SIG-M5 treated with dmso at 0.1 percent for 504 hours (cell line): ENCODE results near the gene TIE1.
A peak's percentile ranks its signal among the peaks of the same experiment; 100 is the strongest.
"Not testable (repeated sequence)": the region's sequence is repeated elsewhere in the genome, so short reads cannot be mapped to it uniquely, and the experiment has no call there.

Experiments used
- DNase-seq: peaks from one replicate; lab custom pipeline; 2025; ENCODE audit not compliant: unreplicated experiment; lab: John Stamatoyannopoulos, UW

Gene TIE1

DNA sequence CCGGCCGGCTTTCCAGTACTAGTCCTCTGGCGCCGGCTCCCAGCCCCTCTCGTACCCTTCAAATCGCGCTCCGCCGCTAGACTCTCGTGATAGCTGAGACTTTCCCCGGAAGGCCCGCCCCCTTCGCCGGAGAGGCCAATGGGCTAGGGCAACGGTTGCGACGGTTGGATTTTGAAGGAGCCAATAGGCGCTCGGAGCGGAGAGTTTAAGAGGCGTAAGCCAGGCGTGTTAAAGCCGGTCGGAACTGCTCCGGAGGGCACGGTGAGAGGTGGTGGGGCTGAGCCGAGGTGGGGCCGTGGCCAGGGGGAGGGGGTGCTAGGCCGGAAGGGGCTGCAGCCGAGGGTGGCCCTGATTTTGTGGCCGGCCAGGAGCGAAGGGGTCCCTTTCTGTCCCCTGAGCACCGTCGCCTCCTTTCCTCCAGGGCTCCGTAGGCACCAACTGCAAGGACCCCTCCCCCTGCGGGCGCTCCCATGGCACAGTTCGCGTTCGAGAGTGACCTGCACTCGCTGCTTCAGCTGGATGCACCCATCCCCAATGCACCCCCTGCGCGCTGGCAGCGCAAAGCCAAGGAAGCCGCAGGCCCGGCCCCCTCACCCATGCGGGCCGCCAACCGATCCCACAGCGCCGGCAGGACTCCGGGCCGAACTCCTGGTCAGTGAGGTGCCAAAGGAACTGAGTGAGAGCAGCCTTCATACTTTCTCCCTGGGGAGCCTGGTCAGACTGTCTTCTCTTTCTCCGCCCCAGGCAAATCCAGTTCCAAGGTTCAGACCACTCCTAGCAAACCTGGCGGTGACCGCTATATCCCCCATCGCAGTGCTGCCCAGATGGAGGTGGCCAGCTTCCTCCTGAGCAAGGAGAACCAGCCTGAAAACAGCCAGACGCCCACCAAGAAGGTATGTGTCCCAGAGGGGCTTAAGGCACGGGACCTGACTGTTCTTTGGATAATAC, 58.2 kb downstream of the TIE1 start, which contains the start of gene CDC20:
Gene CDC20 (plus strand): TSS at position 236 of the 948 bp plus-strand sequence. CDS start 235 bp downstream, at position 471.
- peak; percentile 97 for DNase-seq

DNA sequence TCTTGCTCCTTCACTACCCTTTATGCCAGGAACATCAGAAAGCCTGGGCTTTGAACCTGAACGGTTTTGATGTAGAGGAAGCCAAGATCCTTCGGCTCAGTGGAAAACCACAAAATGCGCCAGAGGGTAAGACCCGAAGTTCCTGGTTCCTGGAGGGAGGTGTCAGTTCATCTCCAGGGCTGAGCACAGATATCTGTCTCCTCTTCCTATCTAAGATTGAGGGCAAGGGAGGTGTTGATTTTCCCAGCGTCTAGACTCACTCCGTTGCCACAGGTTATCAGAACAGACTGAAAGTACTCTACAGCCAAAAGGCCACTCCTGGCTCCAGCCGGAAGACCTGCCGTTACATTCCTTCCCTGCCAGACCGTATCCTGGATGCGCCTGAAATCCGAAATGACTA, 58.9 kb downstream of the TIE1 start:
- no peak for DNase-seq

DNA sequence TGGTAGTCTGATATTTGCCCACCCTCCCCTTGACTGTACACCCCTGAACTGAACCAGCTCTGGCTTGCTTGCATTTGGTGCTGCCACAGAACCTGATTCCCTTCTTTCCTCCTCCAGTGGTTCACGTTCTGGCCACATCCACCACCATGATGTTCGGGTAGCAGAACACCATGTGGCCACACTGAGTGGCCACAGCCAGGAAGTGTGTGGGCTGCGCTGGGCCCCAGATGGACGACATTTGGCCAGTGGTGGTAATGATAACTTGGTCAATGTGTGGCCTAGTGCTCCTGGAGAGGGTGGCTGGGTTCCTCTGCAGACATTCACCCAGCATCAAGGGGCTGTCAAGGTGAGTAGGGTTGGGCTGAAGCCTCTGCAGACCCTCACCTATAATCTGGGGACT, 59.8 kb downstream of the TIE1 start:
- DNase-seq: no peak

DNA sequence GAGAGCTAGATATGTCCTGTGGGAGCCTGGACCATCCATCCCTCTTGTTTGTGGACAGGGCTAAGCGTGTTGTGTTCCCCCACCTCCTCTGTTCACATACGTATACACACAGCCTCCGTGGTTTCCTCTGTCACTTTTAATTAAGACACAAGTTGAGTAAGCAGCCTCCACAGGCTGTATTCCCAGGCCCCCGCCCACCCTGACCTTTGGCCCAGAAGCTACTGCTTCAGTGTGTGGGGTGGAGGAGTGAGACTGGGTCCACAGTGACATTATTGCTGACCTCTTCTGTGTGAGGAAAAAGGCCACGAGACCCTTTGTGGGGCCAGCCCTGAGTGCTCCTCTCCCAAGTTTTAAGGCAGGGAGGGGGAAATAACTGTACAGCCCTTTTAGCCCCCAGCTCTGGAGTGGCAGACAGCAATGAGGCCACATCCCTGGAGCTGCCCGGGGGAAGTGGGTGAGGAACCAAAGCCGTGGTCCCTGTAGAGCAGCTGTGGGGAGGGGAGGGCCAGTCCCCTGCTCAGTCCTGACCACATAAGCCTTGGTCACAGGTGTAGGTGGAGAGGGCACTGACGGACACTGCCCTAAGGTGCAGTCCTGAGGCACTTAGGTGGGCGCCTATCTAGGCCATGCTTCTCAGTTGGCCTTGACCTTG, 62.6 kb downstream of the TIE1 start:
- no peak for DNase-seq

DNA sequence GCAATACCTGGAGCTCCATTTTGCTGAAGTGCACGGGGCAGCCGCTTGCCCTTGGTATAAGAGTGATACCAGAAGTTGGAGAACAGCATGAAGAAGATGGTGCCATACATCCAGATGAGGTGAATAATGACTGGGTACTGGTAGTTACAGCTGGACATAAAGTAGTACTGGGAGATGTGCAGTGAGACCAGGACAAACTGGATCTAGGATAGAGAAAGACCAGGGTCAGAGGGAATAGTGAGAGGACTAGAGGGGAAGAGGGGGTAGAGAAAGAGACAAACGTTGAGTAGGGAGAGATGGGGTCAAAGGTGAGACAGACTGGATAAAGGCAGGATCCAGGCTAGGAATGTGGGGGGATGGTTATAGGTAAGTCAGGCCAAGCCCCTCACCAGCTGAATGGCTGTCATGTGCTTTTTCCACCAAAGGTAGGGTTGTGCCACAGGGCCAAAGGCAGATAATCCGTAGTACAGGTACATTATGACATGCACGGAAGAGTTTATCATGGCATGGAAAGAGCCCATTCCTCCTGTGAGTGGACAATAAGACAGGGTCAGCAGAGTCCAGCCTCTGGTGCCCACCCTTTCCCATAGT, 63.2 kb downstream of the TIE1 start:
- DNase-seq: no peak

DNA sequence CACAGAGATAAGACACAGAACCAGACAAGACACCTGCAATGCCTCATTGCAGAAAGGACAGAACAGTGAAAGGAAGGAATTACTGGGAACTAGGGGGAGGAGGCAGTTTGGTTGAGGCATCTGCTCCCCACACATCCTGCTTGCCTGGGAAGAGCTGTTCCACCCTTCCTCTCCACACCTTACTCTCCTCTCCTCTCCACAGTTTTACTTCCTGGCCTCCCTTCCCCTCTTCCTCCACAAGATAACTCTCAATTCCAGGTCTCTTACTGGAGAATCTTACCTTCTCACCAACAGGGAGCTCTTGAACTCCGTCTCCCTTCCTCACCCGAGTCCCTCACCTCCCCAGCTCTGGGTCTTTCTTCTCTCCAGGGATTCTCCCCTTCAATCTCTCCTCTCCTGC, 64.9 kb downstream of the TIE1 start:
- no peak for DNase-seq

DNA sequence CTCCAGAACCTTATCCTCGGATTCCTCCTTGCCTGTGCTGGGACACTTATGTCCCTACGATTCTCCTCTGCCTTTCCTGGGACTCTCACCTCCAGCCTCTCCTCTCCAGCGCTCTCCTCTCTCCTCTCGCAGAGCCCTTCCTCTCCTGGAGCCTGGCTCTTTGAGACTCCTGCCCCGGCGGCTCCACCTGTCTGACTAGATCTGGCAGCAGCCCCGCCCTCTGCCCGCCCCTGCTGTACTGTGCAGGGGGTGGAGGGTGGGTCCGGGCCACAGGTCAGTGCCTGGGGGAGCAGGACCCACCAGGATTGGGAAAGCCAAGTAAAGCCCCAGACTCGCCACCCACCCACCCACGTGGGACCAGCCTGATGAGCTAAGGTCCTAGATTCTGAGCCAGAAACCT, 65.4 kb downstream of the TIE1 start:
- no peak for DNase-seq

DNA sequence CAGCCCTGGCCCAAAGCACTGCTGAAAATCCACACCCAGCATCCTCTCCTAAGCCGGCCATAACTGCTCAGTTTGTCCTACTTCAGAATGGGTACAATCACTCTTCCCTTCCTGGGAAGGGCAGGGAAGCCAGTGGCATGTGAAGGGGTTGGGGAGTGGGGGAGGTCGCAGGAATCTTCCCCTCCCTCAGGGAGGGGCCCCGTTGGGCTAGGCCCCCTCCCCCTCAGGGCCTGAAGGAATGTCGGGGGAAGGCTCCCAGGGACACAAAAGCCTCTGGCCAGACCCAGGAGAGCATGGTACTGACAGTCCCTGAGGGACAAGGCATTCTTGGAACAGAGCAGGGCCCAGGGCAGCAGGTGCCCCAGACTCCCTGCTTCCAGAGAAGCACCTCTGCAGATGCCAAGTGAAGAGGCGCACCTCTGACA, 65.8 kb downstream of the TIE1 start:
- no peak for DNase-seq

DNA sequence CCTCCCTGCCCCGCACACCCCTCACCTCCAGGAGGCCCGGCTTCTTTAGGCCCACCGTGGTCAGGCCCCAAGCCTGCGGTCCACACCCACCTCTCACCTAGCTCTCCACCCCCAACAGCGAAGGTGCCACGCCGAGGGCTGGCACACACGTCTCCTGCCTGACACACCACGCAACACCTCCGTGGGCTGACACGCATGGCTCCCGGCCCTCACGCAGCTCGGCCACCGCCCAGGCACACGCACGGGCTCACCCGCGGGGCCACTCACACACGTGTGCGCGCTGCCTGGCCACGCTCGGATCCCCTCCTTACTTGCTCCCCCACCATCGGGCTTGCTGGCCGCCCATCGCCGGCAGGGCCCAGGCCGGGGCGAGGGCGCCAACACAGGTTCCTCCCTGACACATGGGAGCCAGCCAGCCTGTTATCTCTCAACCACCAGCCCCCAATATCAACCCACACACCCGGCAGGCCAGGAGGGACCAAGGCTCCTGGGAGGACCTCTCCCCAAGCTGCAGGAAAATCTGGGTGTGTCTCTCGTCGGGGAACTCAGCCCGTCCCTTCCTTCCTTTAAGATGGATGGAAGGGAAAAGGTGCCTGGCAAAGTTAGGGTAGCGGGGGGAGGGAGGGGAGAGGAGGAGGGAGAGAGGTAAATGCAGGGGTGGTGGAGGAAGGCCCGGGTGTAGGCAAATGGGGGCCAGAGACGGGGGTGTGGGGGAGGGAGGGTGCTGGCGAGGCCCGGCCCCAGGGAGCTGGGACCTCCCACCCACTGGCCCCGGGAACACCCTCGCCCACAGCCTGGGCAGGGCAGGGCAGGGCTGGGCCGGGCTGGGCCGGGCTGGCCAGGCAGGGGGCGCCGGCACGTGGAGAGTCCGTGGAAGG, 66.5 kb downstream of the TIE1 start:
- DNase-seq: peak; percentile 31

DNA sequence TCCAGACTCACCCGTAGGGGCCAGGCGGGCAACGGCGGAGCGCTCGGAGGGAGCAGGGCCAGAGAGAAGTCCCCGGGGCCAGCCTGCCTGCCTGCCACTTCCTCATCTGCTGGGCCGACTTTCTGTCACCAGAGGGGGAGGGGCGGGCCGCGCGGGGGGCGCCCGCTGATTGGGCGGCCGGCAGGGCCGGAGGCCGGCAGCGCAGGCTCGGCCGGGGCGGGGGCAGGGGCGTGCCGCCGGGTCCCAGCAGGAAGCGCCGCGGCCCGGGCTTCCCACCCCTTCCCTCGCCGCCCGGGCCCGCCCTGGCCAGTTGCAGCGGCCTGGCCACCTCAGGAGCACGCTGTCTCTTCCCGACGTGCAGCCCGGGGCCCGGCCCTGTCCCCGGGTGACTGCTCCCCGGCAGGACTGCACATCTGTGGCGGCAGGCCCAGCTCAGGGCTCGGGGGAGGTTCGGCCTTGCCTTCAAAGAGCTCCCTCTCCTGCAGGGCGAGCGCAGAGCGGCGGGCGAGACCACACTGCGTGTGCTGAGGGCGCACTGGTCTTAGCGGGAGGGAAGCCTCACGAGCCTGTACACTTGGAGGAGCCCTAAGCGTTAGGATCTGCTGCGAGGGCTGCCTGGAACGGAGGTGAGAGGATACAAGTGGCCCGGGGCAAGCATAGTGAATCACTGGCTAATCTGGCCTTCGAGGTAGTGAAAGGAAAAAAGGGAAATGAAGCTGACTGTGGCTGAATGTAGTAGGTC, 67.3 kb downstream of the TIE1 start, which contains the start of gene ELOVL1:
Gene ELOVL1 (minus strand): TSS at position 108 of the 742 bp plus-strand sequence. CDS start 2,402 bp downstream, outside the sequence.
- peak; percentile 79 for DNase-seq

DNA sequence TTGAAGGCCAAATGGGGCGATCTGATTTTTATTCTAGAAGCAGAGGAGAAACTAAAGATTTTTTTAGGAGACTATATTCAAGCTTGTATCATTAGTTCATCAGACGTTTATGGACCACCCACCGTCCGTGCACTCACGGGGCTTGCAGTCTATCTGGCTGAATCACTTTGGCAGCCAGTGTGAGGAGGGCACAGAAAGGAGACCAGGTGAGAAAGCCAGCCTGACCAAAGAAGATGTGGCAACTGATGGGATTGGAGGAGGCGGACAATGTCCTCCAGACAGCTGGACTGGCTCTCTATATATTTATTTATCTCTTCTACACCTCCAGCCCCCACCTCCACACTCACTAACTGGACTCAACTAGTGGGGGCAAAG, 67.9 kb downstream of the TIE1 start:
- DNase-seq: no peak

DNA sequence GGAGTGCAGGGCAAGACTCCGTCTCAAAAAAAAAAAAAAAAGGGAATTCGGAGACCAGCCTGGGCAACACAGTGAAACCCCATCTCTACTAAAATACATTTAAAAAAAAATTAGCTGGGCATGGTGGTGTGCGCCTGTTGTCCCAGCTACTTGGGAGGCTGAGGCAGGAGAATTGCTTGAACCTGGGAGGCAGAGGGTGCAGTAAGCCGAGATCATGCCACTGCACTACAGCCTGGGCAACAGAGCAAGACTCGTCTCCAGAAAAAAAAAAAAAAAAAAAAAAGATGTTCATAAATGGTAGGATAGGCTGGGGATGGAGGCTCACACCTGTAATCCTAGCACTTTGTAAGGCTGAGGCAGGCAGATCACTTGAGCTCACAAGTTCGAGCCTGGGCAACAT, 69.0 kb downstream of the TIE1 start:
- DNase-seq: not testable (repeated sequence)

DNA sequence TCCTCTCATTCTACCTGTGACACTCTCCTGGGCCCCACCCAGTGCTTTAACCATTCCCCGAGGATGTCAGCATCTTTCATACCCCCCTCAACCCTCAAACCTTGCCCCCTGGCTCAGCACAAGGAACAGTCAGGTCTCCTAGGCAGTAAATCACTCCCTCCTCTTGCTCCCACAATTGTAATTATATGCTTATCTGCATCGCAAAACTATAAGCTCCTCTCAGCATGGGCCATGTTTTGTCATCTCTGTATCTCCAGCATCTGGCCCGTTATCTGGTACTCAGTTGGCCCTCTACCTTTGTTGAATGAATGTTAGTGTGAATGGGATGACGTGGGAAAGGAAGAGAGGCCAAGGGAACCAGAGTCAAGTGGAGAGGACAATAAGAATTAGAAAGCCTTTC, 69.8 kb downstream of the TIE1 start:
- DNase-seq: no peak

DNA sequence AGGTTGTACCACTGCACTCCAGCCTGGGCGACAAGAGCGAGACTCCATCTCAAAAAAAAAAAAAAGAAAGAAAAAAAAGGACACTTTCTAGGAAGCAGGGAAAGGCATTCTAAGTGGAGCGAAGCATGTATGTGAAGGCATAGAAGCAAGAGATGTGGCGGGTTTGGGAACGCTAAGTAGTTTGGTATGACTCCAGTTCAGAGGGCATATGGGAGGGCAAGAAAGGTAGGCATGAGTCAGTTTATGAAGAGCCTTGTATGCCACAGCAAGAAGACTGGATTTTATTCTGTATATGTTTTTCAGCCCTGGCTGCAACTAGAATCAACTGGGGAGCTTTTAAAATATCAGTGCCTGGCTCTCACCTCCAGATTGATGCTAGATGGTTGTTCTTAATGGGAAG, 71.4 kb downstream of the TIE1 start:
- DNase-seq: no peak
